Right atrium auricular region (tissue), 2 donors: ENCODE measurements around the gene SLC26A1. TPM values are rescaled to one million over a fixed set of nuclear protein-coding genes. Genes with fewer than 3 reads are reported as not detected.

Experiments used
- DNase-seq: peaks from one replicate; pipeline ENCODE4 v3.0.0-alpha.2; 2019; ENCODE audit warnings: low spot score
- H3K27ac ChIP-seq, 2 donors: fragments of 200-600 bp; sonication (generic); 1 replicate in 1 of 2; 2 replicates in 1 of 2; pipeline ENCODE4 v1.5.1; 2016 to 2019
- H3K27me3 ChIP-seq, 2 donors: fragments of 200-600 bp; sonication (generic); one replicate each; pipeline versions ENCODE4 v1.5.1 to v1.6.0; 2017 to 2019
- H3K36me3 ChIP-seq: fragments of 200-600 bp; sonication (generic); one replicate; pipeline ENCODE4 v1.5.1; 2016
- H3K4me1 ChIP-seq, 2 donors: fragments of 200-600 bp; sonication (generic); one replicate each; pipeline versions ENCODE4 v1.5.1 to v1.6.0; 2017 to 2019
- H3K4me3 ChIP-seq, 2 donors: fragments of 200-600 bp; sonication (generic); 1 replicate in 1 of 2; 2 replicates in 1 of 2; pipeline ENCODE4 v1.5.1; 2017 to 2019; ENCODE audit warnings: mild to moderate bottlenecking in 1 of 2, moderate library complexity in 1 of 2
- H3K9me3 ChIP-seq, 2 donors: fragments of 200-600 bp; sonication (generic); one replicate each; pipeline ENCODE4 v1.5.1; 2019
- CTCF ChIP-seq, 2 donors: fragments of 200-600 bp; sonication (generic); IDR thresholded peaks; one replicate each; pipeline ENCODE4 v1.5.1; 2019; ENCODE audit warnings: antibody characterized with exemption in 2 of 2
- total RNA-seq, 2 donors: library from RNA; depleted of rRNA; stranded (reverse); fragments of >200 nt; gene quantifications; one replicate each; pipeline ENCODE4 v1.1.0, GENCODE V29; 2016

The SLC26A1 gene
- total RNA-seq, 2 donors from 2014 or later, result not detected

GRCh38 chr4:1030031-1030430 is 36.8 kb upstream of the SLC26A1 start:
- Histone ChIP-seq H3K9me3 (no peaks in the 10 kb centered on the region), H3K4me1 (peaks cover 0 to 19% of the 10 kb centered on the region in 2 donors), H3K36me3 (peaks cover 5% of the 10 kb centered on the region), H3K27me3 (no peaks in the 10 kb centered on the region), H3K4me3 (no peak overlapping the region), H3K27ac (no peak overlapping the region)
- DNase-seq, result no peak
- no peak for TF ChIP-seq CTCF (IDR thresholded peaks at IDR 0.05)

DNA sequence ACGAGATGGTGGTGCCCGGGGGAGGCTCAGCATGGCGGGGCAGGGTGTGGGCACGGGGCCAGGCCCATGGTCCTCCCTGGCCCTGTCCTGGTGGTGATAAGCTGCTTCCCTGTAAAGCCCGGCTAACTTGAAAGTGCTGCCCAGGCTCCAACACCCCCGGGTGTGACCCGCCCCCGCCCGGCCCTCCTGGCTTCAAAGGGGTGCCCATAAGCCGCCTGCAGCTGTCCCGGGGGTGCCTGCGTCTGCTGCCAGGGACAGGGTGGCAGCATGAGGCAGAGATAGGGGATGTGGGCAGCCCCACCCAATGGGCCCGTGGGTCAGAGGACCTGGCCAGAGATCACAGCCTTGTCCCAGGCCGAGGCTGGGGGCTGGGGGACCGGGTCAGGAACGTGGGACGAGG is 36.3 kb upstream of the SLC26A1 start:
- peaks cover 0 to 16% of the 10 kb centered on the region in 2 donors for H3K4me1 ChIP-seq
- no peaks in the 10 kb centered on the region for H3K27me3 ChIP-seq
- peaks cover 10% of the 10 kb centered on the region for H3K36me3 ChIP-seq
- H3K4me3 ChIP-seq, result no peak overlapping the region
- H3K27ac ChIP-seq, result no peak overlapping the region
- no peaks in the 10 kb centered on the region for H3K9me3 ChIP-seq
- no peak for DNase-seq
- TF ChIP-seq CTCF (IDR thresholded peaks at IDR 0.05), result no peak

- no peak for TF ChIP-seq CTCF (IDR thresholded peaks at IDR 0.05)
- Histone ChIP-seq H3K9me3 (no peaks in the 10 kb centered on the region), H3K27me3 (no peaks in the 10 kb centered on the region), H3K4me3 (no peak overlapping the region), H3K4me1 (peaks cover 0 to 15% of the 10 kb centered on the region in 2 donors), H3K36me3 (peaks cover 13% of the 10 kb centered on the region), H3K27ac (no peak overlapping the region)
- no peak for DNase-seq
Observed at GRCh38 chr4:1028574-1029220, 35.5 kb upstream of the SLC26A1 start.

- DNase-seq, result no peak
- Histone ChIP-seq H3K4me1 (peaks cover 0 to 12% of the 10 kb centered on the region in 2 donors), H3K27ac (no peak overlapping the region), H3K27me3 (no peaks in the 10 kb centered on the region), H3K9me3 (no peaks in the 10 kb centered on the region), H3K4me3 (no peak overlapping the region), H3K36me3 (peaks cover 13% of the 10 kb centered on the region)
- no peak for TF ChIP-seq CTCF (IDR thresholded peaks at IDR 0.05)
Observed at GRCh38 chr4:1027915-1028238, 34.7 kb upstream of the SLC26A1 start.

DNA sequence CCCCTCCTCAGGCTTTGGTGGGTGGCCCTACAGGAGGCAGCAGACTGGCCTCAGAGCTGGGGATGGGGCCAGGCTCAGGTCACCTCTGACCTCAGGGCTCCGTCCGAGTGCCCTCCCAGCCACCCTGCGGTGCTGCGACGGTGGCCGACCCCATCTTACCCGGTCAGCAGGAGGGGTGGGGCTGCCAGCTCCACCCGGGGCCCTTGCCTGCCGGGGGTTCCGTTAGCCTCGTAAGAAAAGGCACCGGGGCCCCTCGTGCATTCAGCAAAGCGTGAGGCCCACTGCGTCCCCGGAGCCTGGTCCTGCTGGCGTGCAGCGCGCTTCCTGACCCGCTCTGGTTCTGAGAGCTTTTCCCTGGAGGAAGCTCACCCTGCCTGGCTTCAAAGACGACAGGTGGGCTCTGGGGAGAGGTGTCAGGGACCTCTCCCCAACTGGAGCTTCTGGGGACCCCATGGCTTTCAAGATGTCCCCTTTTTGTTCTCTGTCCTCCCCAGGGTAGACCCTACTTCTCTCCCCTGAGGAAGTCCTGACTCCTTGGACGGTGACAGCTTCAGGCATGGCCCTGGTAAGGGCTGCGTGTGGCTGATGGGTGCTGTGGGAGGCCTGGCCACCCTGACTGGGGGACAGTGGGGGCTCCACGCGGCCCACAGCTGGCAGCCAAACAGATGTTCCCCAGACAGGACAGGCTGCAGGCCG is 34.2 kb upstream of the SLC26A1 start:
- Histone ChIP-seq H3K27me3 (no peaks in the 10 kb centered on the region), H3K9me3 (no peaks in the 10 kb centered on the region), H3K36me3 (peaks cover 13% of the 10 kb centered on the region), H3K4me3 (no peak overlapping the region), H3K27ac (no peak overlapping the region), H3K4me1 (peaks cover 0 to 12% of the 10 kb centered on the region in 2 donors)
- TF ChIP-seq CTCF (IDR thresholded peaks at IDR 0.05), result no peak
- no peak for DNase-seq
